Smooth muscle cell (in vitro differentiated cells): ENCODE data around the gene WWC2. TPM values are rescaled to one million over a fixed set of nuclear protein-coding genes. Genes with fewer than 3 reads are reported as not detected.
A peak's percentile ranks its signal among the peaks of the same experiment; 100 is the strongest.

Experiments
- DNase-seq: peaks from one replicate; lab custom pipeline; 2025; ENCODE audit not compliant: unreplicated experiment; lab: John Stamatoyannopoulos, UW
- H2AFZ ChIP-seq: fragments of 200-600 bp; sonication (generic); 2 replicates; pipeline ENCODE4 v1.6.0; 2016; ENCODE audit warnings: antibody characterized with exemption, low read depth, mild to moderate bottlenecking
- H3F3A ChIP-seq: fragments of 200-600 bp; sonication (generic); 2 replicates; pipeline ENCODE4 v1.6.0; 2017; ENCODE audit warnings: antibody characterized with exemption, low read depth
- H3K27ac ChIP-seq: fragments of 200-600 bp; sonication (generic); 2 replicates; pipeline ENCODE4 v1.5.1; 2016; ENCODE audit warnings: low read depth, mild to moderate bottlenecking
- H3K27me3 ChIP-seq: fragments of 200-600 bp; sonication (generic); 2 replicates; pipeline ENCODE4 v1.6.1; 2016; ENCODE audit warnings: low read depth, mild to moderate bottlenecking
- H3K36me3 ChIP-seq: fragments of 200-600 bp; sonication (generic); 2 replicates; pipeline ENCODE4 v1.5.1; 2016; ENCODE audit warnings: low read depth
- H3K4me1 ChIP-seq: fragments of 200-600 bp; sonication (generic); 2 replicates; pipeline ENCODE4 v1.5.1; 2016; ENCODE audit warnings: low read depth
- H3K4me2 ChIP-seq: fragments of 200-600 bp; sonication (generic); 2 replicates; pipeline ENCODE4 v1.6.0; 2016; ENCODE audit warnings: mild to moderate bottlenecking
- H3K4me3 ChIP-seq: fragments of 200-600 bp; sonication (generic); 2 replicates; pipeline ENCODE4 v1.5.1; 2016; ENCODE audit warnings: mild to moderate bottlenecking
- H3K79me2 ChIP-seq: fragments of 200-600 bp; sonication (generic); 2 replicates; pipeline ENCODE4 v1.6.0; 2016; ENCODE audit warnings: low read depth, mild to moderate bottlenecking
- H3K9ac ChIP-seq: fragments of 200-600 bp; sonication (generic); 2 replicates; pipeline ENCODE4 v1.6.0; 2016; ENCODE audit warnings: low read depth
- H3K9me3 ChIP-seq: fragments of 200-600 bp; sonication (generic); replicated peaks from 2 replicates; pipeline ENCODE4 v1.5.1; 2016; ENCODE audit warnings: low read depth
- H4K20me1 ChIP-seq: fragments of 200-600 bp; sonication (generic); 2 replicates; pipeline ENCODE4 v1.6.0; 2016; ENCODE audit warnings: low read depth
- CTCF ChIP-seq: fragments of 200-600 bp; sonication (generic); IDR thresholded peaks from 2 replicates; pipeline ENCODE4 v1.5.1; 2017; ENCODE audit warnings: borderline replicate concordance, mild to moderate bottlenecking, antibody characterized with exemption; ENCODE audit not compliant: insufficient read depth, poor library complexity, severe bottlenecking
- WGBS: methylation state at CpG from one replicate; pipeline ENCODE4 v1.1.7; 2016; ENCODE audit warnings: low lambda C conversion rate; 5-methylcytosine and 5-hydroxymethylcytosine counted together
- polyA plus RNA-seq: library from polyadenylated mRNA; unstranded; fragments of >200 nt; fragmentation: Nextera tagmentation; extraction: Ambion mirVana; gene quantifications from 2 replicates; pipeline ENCODE4 v1.2.1, GENCODE V29; 2016
- total RNA-seq: library from RNA; depleted of rRNA; stranded (reverse); fragments of >200 nt; gene quantifications from 2 replicates; pipeline ENCODE4 v1.2.3, GENCODE V29; 2014

Gene WWC2
- total and polyA plus RNA-seq, 2 experiments from 2014 or later, result 11.2 to 13.5 TPM

GRCh38 chr4:183195534-183195933, 96.5 kb downstream of the WWC2 start:
- no peak for TF ChIP-seq CTCF
- peaks cover 24% of the 10 kb centered on the region for H4K20me1 ChIP-seq
- peaks cover 3% of the 10 kb centered on the region for H3K4me1 ChIP-seq
- no peak overlapping the region for H3K4me3 ChIP-seq
- no peaks in the 10 kb centered on the region for H3K27me3 ChIP-seq
- H3K9me3 ChIP-seq, result no peaks in the 10 kb centered on the region
- no peak overlapping the region for H2AFZ ChIP-seq
- H3K79me2 ChIP-seq, result peaks cover 28% of the 10 kb centered on the region
- no peaks in the 10 kb centered on the region for H3K36me3 ChIP-seq
- DNase-seq, result no peak
- WGBS, result 95% methylated on average over 3 of the region's 3 CpGs
- no peaks in the 10 kb centered on the region for H3F3A ChIP-seq
- H3K9ac ChIP-seq, result no peak overlapping the region
- no peak overlapping the region for H3K4me2 ChIP-seq
- H3K27ac ChIP-seq, result no peak overlapping the region

DNA sequence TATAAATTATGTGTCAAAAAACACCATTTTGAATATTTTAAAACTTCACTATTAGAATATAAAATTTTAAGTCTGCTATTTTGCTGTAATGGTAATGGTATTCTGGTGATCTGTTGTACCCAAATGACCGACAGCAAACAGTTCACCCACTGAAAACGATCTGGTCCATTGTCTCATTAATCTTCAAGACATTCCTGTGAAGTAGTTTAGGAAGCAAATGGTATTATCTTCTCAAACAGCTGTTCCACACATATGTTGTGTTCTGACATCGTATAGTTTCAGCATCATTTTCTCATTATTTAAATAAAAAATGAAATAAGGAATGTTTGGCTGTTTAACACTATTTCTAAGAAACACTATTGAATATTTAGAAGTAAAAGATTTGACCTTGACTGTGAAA, 98.1 kb downstream of the WWC2 start:
- WGBS, result 90% methylated on average over 3 of the region's 3 CpGs
- no peak for TF ChIP-seq CTCF
- Histone ChIP-seq H3K9ac (no peak overlapping the region), H3K79me2 (peaks cover 19% of the 10 kb centered on the region), H3F3A (no peaks in the 10 kb centered on the region), H2AFZ (no peak overlapping the region), H3K4me1 (peaks cover 12% of the 10 kb centered on the region), H3K27ac (no peak overlapping the region), H3K4me3 (no peak overlapping the region), H3K4me2 (no peak overlapping the region), H4K20me1 (peaks cover 14% of the 10 kb centered on the region), H3K9me3 (no peaks in the 10 kb centered on the region), H3K36me3 (no peaks in the 10 kb centered on the region), H3K27me3 (no peaks in the 10 kb centered on the region)
- DNase-seq, result no peak

DNA sequence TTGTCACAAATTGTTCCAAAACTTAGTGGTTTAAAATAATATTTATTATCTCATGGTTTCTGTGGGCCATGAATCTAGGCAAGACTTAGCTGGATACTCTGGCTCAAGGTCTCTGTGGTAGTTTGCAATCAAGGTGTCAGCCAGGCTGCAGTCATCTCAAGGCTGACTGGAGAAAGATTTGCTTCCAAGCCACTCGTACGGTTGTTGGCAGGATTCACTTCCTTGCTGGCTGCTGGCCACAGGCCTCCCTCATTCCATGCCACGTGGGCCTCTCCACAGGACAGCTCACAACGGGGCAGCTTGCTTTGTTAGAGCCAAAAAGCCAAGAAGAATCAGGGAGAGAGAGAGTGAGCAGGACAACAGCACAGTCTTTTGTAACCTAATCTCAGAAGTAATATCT, 101.4 kb downstream of the WWC2 start:
- Histone ChIP-seq H3K27ac (peak overlapping the region; percentile 24), H2AFZ (no peak overlapping the region), H4K20me1 (peaks cover 11% of the 10 kb centered on the region), H3K36me3 (no peaks in the 10 kb centered on the region), H3K9me3 (no peaks in the 10 kb centered on the region), H3K27me3 (no peaks in the 10 kb centered on the region), H3K9ac (no peak overlapping the region), H3K4me2 (peak overlapping the region; percentile 44), H3F3A (no peaks in the 10 kb centered on the region), H3K79me2 (peaks cover 12% of the 10 kb centered on the region), H3K4me1 (peaks cover 12% of the 10 kb centered on the region), H3K4me3 (no peak overlapping the region)
- no peak for TF ChIP-seq CTCF
- DNase-seq, result no peak
- 79% methylated on average over 4 of the region's 4 CpGs for WGBS

- 41% methylated on average over 4 of the region's 4 CpGs for WGBS
- H3K9ac ChIP-seq, result no peak overlapping the region
- H3K79me2 ChIP-seq, result peaks cover 12% of the 10 kb centered on the region
- H3K9me3 ChIP-seq, result no peaks in the 10 kb centered on the region
- no peak overlapping the region for H3K4me2 ChIP-seq
- no peak for DNase-seq
- peaks cover 12% of the 10 kb centered on the region for H3K4me1 ChIP-seq
- H3F3A ChIP-seq, result no peaks in the 10 kb centered on the region
- no peak for TF ChIP-seq CTCF
- H3K27me3 ChIP-seq, result no peaks in the 10 kb centered on the region
- peak overlapping the region; percentile 24 for H3K27ac ChIP-seq
- H3K4me3 ChIP-seq, result no peak overlapping the region
- peaks cover 19% of the 10 kb centered on the region for H4K20me1 ChIP-seq
- no peaks in the 10 kb centered on the region for H3K36me3 ChIP-seq
- no peak overlapping the region for H2AFZ ChIP-seq
Measured at GRCh38 chr4:183201331-183201730, 102.3 kb downstream of the WWC2 start.
